H1 (cell line): ENCODE data around the gene PCBP2. TPM values are rescaled to one million over a fixed set of nuclear protein-coding genes. Genes with fewer than 3 reads are reported as not detected.

Experiments used
- CTCF ChIA-PET: fragments of 300-600 bp; sonication (Branson Sonifier 250); formaldehyde crosslinking; loops from one replicate; lab custom pipeline; 2021; ENCODE audit not compliant: partially characterized antibody; lab: Charles Lee
- POLR2A ChIA-PET: fragments of 300-600 bp; sonication (Branson Sonifier 250); formaldehyde crosslinking; loops from one replicate; lab custom pipeline; 2021; ENCODE audit warnings: inconsistent platforms; ENCODE audit not compliant: partially characterized antibody; lab: Charles Lee
- DNase-seq, 2 experiments: peaks; one replicate each; pipeline versions ENCODE4 v3.0.0 to v3.0.0-alpha.2; 2010 to 2022; ENCODE audit warnings: low spot score in 2 of 2, low read depth in 1 of 2, mixed read lengths in 1 of 2
- FAIRE-seq: peaks from 2 replicates; lab custom pipeline; 2011; peaks lifted over from hg19 to GRCh38; lab: Jason Lieb, UNC
- H2AFZ ChIP-seq: 2 replicates; pipeline ENCODE4 v1.8.1; 2012; ENCODE audit warnings: low read length, inconsistent platforms
- H2AK5ac ChIP-seq: 2 replicates; pipeline ENCODE4 v1.6.1; 2013; ENCODE audit warnings: low read depth, low read length
- H2BK120ac ChIP-seq: replicated peaks from 2 replicates; pipeline ENCODE3; 2013; ENCODE audit warnings: low read depth, low read length, inconsistent platforms
- H2BK12ac ChIP-seq: 2 replicates; pipeline ENCODE4 v1.6.1; 2013; ENCODE audit warnings: low read depth, low read length
- H2BK15ac ChIP-seq: 2 replicates; pipeline ENCODE4 v1.6.1; 2013; ENCODE audit warnings: low read length
- H2BK20ac ChIP-seq: 2 replicates; pipeline ENCODE4 v1.6.1; 2013; ENCODE audit warnings: low read length
- H2BK5ac ChIP-seq: 2 replicates; pipeline ENCODE4 v1.6.1; 2013; ENCODE audit warnings: low read depth, low read length
- H3K14ac ChIP-seq: 2 replicates; pipeline ENCODE4 v1.6.1; 2013; ENCODE audit warnings: inconsistent platforms; ENCODE audit not compliant: insufficient read length
- H3K18ac ChIP-seq: 2 replicates; pipeline ENCODE4 v1.6.1; 2013; ENCODE audit warnings: low read length; ENCODE audit errors: extremely low read depth
- H3K23ac ChIP-seq: 2 replicates; pipeline ENCODE4 v1.6.1; 2013; ENCODE audit warnings: inconsistent platforms; ENCODE audit not compliant: insufficient read length
- H3K23me2 ChIP-seq: 2 replicates; pipeline ENCODE4 v1.6.1; 2013; ENCODE audit warnings: low read depth, low read length
- H3K27ac ChIP-seq: 2 replicates; pipeline ENCODE4 v1.6.1; 2011; ENCODE audit warnings: low read depth, low read length, inconsistent platforms
- H3K27me3 ChIP-seq, 4 experiments: replicated peaks in 1 of 4; 1 replicate in 1 of 4; 2 replicates in 3 of 4; pipeline versions ENCODE4 v1.6.1 to v1.8.1; 2011 to 2013; ENCODE audit warnings: low read length in 3 of 4, mild to moderate bottlenecking in 3 of 4, inconsistent platforms in 2 of 4, mixed read lengths in 2 of 4, moderate library complexity in 1 of 4; ENCODE audit not compliant: control insufficient read depth in 3 of 4, insufficient read depth in 3 of 4; ENCODE audit errors: extremely low read depth in 1 of 4
- H3K36me3 ChIP-seq, 4 experiments: 2 replicates each; pipeline versions ENCODE4 v1.6.1 to v1.8.1; 2011 to 2013; ENCODE audit warnings: mild to moderate bottlenecking in 4 of 4, low read length in 3 of 4, moderate library complexity in 2 of 4, control low read depth in 1 of 4, inconsistent platforms in 1 of 4; ENCODE audit not compliant: insufficient read depth in 4 of 4, control insufficient read depth in 2 of 4
- H3K4ac ChIP-seq: replicated peaks from 2 replicates; pipeline ENCODE3; 2013; ENCODE audit warnings: low read length, low read depth, mixed read lengths, inconsistent platforms; ENCODE audit not compliant: insufficient read length
- H3K4me1 ChIP-seq, 4 experiments: replicated peaks in 1 of 4; 1 replicate in 1 of 4; 2 replicates in 3 of 4; pipeline versions ENCODE4 v1.6.1 to v1.8.1; 2011 to 2013; ENCODE audit warnings: low read length in 3 of 4, inconsistent platforms in 2 of 4, mixed read lengths in 1 of 4; ENCODE audit not compliant: insufficient read depth in 4 of 4, control insufficient read depth in 3 of 4
- H3K4me2 ChIP-seq, 2 experiments: 2 replicates each; pipeline versions ENCODE4 v1.6.1 to v1.8.1; 2011 to 2013; ENCODE audit warnings: low read depth in 2 of 2, low read length in 2 of 2, control low read depth in 1 of 2, inconsistent platforms in 1 of 2, mild to moderate bottlenecking in 1 of 2; ENCODE audit not compliant: insufficient read depth in 1 of 2
- H3K4me3 ChIP-seq, 4 experiments: fragments of 200-600, 300-600 bp in 1 of 4; sonication (generic), shearing (Covaris generic), sonication (Bioruptor Twin) in 1 of 4; 2 replicates each; pipeline versions ENCODE4 v1.5.1 to v1.8.1; 2011 to 2016; ENCODE audit warnings: low read length in 4 of 4, low read depth in 3 of 4, control low read depth in 2 of 4, inconsistent platforms in 2 of 4, mild to moderate bottlenecking in 2 of 4, mixed read lengths in 1 of 4, moderate library complexity in 1 of 4; ENCODE audit not compliant: insufficient read depth in 2 of 4; ENCODE audit errors: extremely low read depth in 1 of 4
- H3K56ac ChIP-seq: replicated peaks from 2 replicates; pipeline ENCODE3; 2013; ENCODE audit warnings: low read depth, mild to moderate bottlenecking, mixed read lengths, low read length, inconsistent platforms; ENCODE audit not compliant: insufficient read length
- H3K79me1 ChIP-seq: 2 replicates; pipeline ENCODE4 v1.6.1; 2013; ENCODE audit warnings: low read depth, low read length, control low read depth
- H3K79me2 ChIP-seq, 2 experiments: 2 replicates each; pipeline versions ENCODE4 v1.6.1 to v1.8.1; 2012 to 2013; ENCODE audit warnings: low read length in 2 of 2, mild to moderate bottlenecking in 2 of 2, inconsistent platforms in 1 of 2; ENCODE audit not compliant: insufficient read depth in 2 of 2, control insufficient read depth in 1 of 2
- H3K9ac ChIP-seq, 4 experiments: replicated peaks in 1 of 4; 1 replicate in 1 of 4; 2 replicates in 3 of 4; pipeline versions ENCODE4 v1.6.1 to v1.8.1; 2011 to 2013; ENCODE audit warnings: low read depth in 3 of 4, low read length in 3 of 4, control low read depth in 2 of 4, mild to moderate bottlenecking in 2 of 4, moderate library complexity in 2 of 4, inconsistent platforms in 1 of 4; ENCODE audit errors: extremely low read depth in 1 of 4
- H3K9me3 ChIP-seq, 2 experiments: 2 replicates each; pipeline versions ENCODE4 v1.6.1 to v1.8.1; 2012 to 2013; ENCODE audit warnings: mild to moderate bottlenecking in 2 of 2, moderate library complexity in 2 of 2, control low read depth in 1 of 2, inconsistent platforms in 1 of 2, low read depth in 1 of 2, low read length in 1 of 2, mixed read lengths in 1 of 2; ENCODE audit not compliant: insufficient read depth in 2 of 2
- H4K20me1 ChIP-seq, 2 experiments: replicated peaks in 1 of 2; 2 replicates each; pipeline versions ENCODE3 to v1.8.1; 2011 to 2013; ENCODE audit warnings: inconsistent platforms in 2 of 2, low read length in 2 of 2, mild to moderate bottlenecking in 1 of 2; ENCODE audit not compliant: insufficient read depth in 2 of 2, control insufficient read depth in 1 of 2
- H4K5ac ChIP-seq: 2 replicates; pipeline ENCODE4 v1.6.1; 2013; ENCODE audit warnings: low read length, low read depth, mixed read lengths, inconsistent platforms; ENCODE audit not compliant: insufficient read length
- H4K8ac ChIP-seq: 2 replicates; pipeline ENCODE4 v1.8.0; 2013; ENCODE audit warnings: mild to moderate bottlenecking, moderate library complexity, low read length, inconsistent platforms; ENCODE audit not compliant: insufficient read depth; ENCODE audit errors: extremely low read depth
- H4K91ac ChIP-seq: replicated peaks from 2 replicates; pipeline ENCODE3; 2013; ENCODE audit warnings: low read length, mixed read lengths, inconsistent platforms; ENCODE audit not compliant: insufficient read length
- BCL11A ChIP-seq, 2 experiments: IDR thresholded peaks; one replicate each; pipeline ENCODE4 v1.6.1; 2011; ENCODE audit warnings: low read depth in 2 of 2, low read length in 2 of 2, mild to moderate bottlenecking in 2 of 2
- JUND ChIP-seq: IDR thresholded peaks from 2 replicates; pipeline ENCODE4 v1.6.1; 2011; ENCODE audit warnings: mild to moderate bottlenecking, improper control_type of control experiment, low read length
- POLR2A ChIP-seq, 2 experiments: IDR thresholded peaks; 1 replicate in 1 of 2; 2 replicates in 1 of 2; pipeline ENCODE4 v1.6.1; 2011; ENCODE audit warnings: low read depth in 2 of 2, low read length in 2 of 2, mild to moderate bottlenecking in 2 of 2; ENCODE audit errors: control extremely low read depth in 1 of 2
- WGBS, 2 experiments: shearing (Covaris generic) in 1 of 2; methylation state at CpG; one replicate each; pipeline versions ENCODE4 v1.1.6 to v1.1.7; 2013 to 2015; ENCODE audit warnings: low lambda C conversion rate in 2 of 2, mixed read lengths in 2 of 2, inconsistent platforms in 1 of 2, low coverage in 1 of 2, missing lambda C conversion rate in 1 of 2; ENCODE audit not compliant: insufficient replicate concordance in 2 of 2, insufficient coverage in 1 of 2, insufficient read length in 1 of 2; ENCODE audit errors: extremely low coverage in 1 of 2, missing lambda C conversion rate in 1 of 2; 5-methylcytosine and 5-hydroxymethylcytosine counted together
- polyA plus RNA-seq, 7 experiments: library from polyadenylated mRNA; depleted of rRNA in 3 of 7; stranded (reverse) in 5 of 7; unstranded in 2 of 7; fragments of >200 nt in 5 of 7; fragments of 200-250 nt in 2 of 7; gene quantifications; 1 replicate in 5 of 7; 2 replicates in 1 of 7; 4 replicates in 1 of 7; pipeline versions ENCODE4 v1.2.1 to v1.2.3, GENCODE V29; 2011 to 2013; ENCODE audit warnings: missing spikeins in 2 of 7, mixed read lengths in 2 of 7
- total RNA-seq: library from RNA; stranded (reverse); fragmentation: NEBNext Ultra II Directional; extraction: Animal tissue kit (Norgen Biotek cat#: 25700); gene quantifications from 2 replicates; pipeline ENCODE4 v1.2.1, GENCODE V29; 2021

The PCBP2 gene
- total and polyA plus RNA-seq, 2 of the 8 experiments (the other 6 are each of a cell fraction or from before 2014, with no cell fraction given) = 470 to 1,123 TPM

DNA sequence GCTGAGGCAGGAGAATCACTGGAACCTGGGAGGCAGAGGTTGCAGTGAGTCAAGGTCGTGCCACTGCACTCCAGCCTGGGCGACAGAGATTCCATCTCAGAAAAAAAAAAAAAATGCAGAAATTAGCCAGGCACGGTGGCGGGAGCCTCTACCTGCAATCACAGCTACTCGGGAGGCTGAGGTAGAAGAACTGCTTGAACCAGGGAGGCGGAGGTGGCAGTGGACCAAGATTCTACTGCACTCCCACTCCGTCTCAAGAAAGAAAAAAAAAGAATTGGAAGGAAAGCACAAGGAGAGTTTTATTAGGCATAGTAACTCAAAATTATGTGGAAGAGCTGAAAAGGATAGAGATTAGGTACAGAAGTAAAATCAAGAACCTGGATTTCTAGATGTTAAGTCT lies 49.0 kb upstream of the PCBP2 start:
- FAIRE-seq (no peak), DNase-seq (no peak)
- TF ChIP-seq BCL11A (IDR thresholded peaks at IDR 0.05; ENCODE audit: low read depth in 2 of 2, low read length in 2 of 2) (no peak), JUND (no peak), POLR2A (IDR thresholded peaks at IDR 0.05; ENCODE audit: control extremely low read depth in 1 of 2, low read depth in 2 of 2, low read length in 2 of 2) (no peak)
- H3K23me2 ChIP-seq = no peaks in the 10 kb centered on the region
- H4K91ac ChIP-seq = no peak overlapping the region
- H3K27me3 ChIP-seq = no peaks in the 10 kb centered on the region
- H3K9me3 ChIP-seq = no peaks in the 10 kb centered on the region
- peaks cover 0 to 16% of the 10 kb centered on the region in 2 experiments; a peak in 2 of 4 replicates for H3K79me2 ChIP-seq
- H4K5ac ChIP-seq = no peak overlapping the region
- H3K4me3 ChIP-seq = no peak overlapping the region
- POLR2A ChIA-PET = interaction anchor here (0.8 to 1.9 kb wide), 3 partner anchors 9 to 70 kb away, joined by 3 to 5 read pairs (median 3); no protein-coding TSS in a partner anchor
- H3K4me2 ChIP-seq = no peak overlapping the region
- H3K56ac ChIP-seq = no peak overlapping the region
- H3K36me3 ChIP-seq = peaks cover 0 to 12% (median 5%) of the 10 kb centered on the region in 4 experiments; a peak in 2 of 8 replicates
- no peak overlapping the region for H2BK15ac ChIP-seq
- no peak overlapping the region for H3K23ac ChIP-seq
- no peak overlapping the region for H3K27ac ChIP-seq
- no peak overlapping the region for H2BK20ac ChIP-seq
- no peak overlapping the region for H2BK120ac ChIP-seq
- H2AK5ac ChIP-seq = no peak overlapping the region
- no peaks in the 10 kb centered on the region for H3K4me1 ChIP-seq
- WGBS, 2 experiments = 98% methylated on average over 5 of the region's 7 CpGs; no CpG with 5 or more reads in 1 of the 2 experiments
- H4K20me1 ChIP-seq = no peaks in the 10 kb centered on the region
- H3K4ac ChIP-seq = no peak overlapping the region
- no peak overlapping the region for H2BK5ac ChIP-seq
- no peaks in the 10 kb centered on the region for H3K79me1 ChIP-seq
- H2AFZ ChIP-seq = no peak overlapping the region
- no peak overlapping the region for H2BK12ac ChIP-seq
- H3K14ac ChIP-seq = no peak overlapping the region
- CTCF ChIA-PET = interaction anchor here (6.3 kb wide), 1 partner anchor 18 kb away, joined by 30 read pairs; no protein-coding TSS in a partner anchor
- no peak overlapping the region for H3K18ac ChIP-seq
- H4K8ac ChIP-seq = no peak overlapping the region
- H3K9ac ChIP-seq = no peak overlapping the region
